ENCODE data around the gene RPL27.

The RPL27 gene

DNA sequence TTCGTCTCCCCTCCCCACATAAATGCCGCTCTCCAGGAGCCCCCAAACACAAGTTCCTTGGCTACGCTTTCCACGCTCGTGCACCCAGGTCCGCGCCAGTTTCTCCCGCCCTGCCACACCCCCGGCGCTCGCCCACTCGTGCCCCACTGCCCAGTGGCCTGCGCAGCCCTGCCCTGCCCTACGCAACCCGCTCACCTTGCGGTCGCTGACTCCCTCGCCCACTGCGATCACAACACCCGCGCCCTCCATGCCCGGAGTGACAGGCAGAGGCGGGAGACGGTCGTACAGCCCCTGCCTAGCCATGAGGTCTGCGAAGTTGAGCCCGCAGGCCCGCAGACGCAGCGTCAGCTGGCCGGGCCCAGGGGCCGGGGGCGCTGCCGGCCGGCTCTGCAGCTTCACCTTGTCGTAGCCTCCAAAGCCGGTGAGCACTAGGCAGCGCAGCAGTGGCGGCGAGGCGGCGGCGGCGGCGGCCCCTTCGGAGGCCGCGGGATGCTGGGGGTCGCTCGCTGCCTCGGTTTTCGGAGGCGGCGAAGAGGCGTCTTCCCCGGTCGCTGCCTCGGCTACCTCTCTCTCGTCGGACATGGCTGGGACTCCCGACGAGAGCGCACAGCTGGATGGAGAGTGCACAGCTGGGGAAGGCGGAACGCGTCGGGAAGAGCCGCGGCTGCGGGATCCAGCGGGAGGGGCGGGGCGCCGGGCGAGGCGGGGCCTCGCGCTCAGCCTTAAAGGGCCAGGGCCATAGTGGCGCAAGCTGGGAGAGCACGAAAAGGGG is 23.7 kb downstream of the RPL27 start, which contains the start of gene VAT1:
Gene VAT1, minus strand, starts transcription at position 645 of the 772 bp plus-strand sequence. Its CDS starts 63 bp downstream, at position 582.
- DNase-seq = peak; percentile 81

- DNase-seq = peak; percentile 96
These were observed 26.4 kb downstream of the RPL27 start, which contains the start of gene RND2 for GRCh38 chr17:43024407-43025289. RND2 (plus strand) TSS chr17:43025231; CDS start chr17:43025348, 117 bp downstream.

DNA sequence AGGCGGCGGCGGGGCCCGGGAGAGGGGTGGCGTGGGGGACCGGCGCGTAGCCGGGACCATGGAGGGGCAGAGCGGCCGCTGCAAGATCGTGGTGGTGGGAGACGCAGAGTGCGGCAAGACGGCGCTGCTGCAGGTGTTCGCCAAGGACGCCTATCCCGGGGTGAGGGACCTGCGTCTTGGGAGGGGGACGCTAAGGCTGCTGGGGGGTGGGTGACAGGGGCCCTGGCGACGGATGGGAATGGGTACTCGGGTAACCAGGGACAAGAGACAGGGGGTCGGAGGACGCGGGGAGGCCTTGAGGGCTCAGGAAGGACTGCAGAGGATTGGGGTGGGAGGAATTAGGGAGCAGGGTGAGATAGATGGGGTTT is 27.1 kb downstream of the RPL27 start:
- DNase-seq = no peak

DNA sequence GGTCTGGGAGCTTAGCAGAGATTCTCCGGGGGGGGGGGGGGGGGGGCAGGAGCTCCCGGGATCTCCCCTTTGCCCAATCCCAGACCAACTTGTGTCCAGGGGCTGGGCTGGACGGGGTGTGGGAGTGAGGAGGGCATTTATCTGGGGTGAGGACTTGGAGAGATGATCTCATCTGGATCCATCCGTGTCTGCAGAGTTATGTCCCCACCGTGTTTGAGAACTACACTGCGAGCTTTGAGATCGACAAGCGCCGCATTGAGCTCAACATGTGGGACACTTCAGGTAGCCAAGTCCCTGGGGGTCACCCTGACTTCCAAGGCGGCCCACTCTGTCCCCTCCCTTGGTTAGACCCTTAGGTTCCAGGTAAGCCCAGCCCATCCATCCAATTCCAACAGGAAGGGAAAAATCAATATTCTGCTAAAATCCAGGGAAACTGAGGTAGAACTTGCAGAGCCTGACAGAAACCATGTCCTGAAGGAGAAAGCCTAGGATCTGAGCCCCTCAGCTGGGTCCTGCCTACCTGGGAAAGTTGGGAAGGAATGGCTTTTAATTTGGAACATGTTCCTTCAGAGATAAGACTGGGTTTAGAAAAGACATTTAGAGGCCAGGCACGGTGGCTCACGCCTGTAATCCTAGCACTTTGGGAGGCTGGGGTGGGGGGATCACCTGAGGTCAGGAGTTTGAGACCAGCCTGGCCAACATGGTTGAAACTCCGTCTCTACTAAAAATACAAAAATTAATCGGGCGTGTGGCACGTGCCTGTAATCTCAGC is 27.7 kb downstream of the RPL27 start:
- no peak for DNase-seq

- DNase-seq = no peak
These were observed 28.4 kb downstream of the RPL27 start for GRCh38 chr17:43026595-43026994.

GRCh38 chr17:43027091-43028032 is 29.1 kb downstream of the RPL27 start:
- DNase-seq = no peak

GRCh38 chr17:43028221-43028861 is 30.1 kb downstream of the RPL27 start:
- no peak for DNase-seq

GRCh38 chr17:43030137-43030767 is 32.0 kb downstream of the RPL27 start:
- no peak for DNase-seq

- no peak for DNase-seq
These were observed 33.4 kb downstream of the RPL27 start for GRCh38 chr17:43031666-43032065.

DNA sequence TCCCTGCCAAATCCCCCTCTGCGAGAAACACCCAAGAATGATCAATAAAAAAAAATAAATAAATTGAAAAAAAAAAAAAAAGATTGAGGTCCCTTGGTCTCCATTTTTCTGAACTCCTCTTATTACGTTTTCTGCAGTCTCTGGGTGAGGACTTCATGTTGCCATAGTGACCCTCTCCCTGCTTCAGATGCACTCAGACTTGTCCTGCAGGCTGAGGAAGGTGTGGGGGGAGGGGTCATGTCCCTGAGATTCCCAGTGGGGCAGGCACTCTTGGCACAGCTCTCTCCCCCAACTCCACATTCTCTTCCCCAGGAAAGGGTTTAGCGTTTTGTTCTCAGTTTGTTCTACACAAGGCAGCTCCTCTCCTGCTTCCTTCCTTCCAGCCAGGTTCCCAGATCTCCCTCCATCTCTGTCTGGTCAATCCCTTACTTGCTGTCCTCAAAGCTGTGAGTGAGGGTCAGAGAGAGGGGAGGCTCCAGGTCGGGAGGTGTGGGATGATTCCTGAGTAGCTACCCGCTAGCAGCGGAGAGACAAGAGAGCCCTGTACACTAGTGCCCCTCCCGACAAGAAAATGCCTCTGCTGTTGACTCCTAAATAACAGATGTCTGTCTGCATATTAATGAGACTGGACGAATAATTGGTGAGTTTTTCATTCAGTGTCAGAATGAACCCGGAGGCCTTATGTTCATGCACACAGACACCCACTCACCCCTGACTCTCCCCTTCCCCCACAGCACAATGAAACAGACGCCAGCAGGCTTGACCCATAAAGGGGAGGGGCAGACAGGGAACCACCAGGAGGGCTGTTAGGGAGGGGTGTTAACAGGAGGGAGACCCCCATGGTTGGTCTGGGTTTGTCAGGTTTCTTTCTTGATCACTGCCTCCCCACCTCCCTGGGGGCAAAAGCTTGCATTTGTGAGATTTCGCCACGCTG is 36.0 kb downstream of the RPL27 start:
- DNase-seq = no peak

DNA sequence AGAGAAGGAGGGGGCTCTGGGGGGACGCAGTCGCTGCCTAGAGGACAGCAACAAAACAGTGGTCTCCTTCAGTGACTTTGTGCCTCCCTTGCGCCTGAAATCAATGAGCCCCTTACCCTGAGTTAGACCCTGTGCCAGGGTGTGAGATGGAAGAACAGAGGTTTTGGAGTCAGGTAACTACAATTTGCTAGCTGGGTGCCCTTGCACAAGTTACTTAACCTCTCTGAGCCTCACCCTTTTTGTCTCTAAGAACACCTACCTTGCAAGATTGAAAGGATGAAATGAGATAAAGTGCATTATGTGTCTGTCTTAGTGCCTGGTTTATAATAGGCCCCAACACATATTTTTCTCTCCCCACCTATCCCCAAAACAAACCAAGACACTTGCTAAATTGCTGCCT is 36.7 kb downstream of the RPL27 start:
- DNase-seq = no peak

GRCh38 chr17:43039646-43040045 is 41.4 kb downstream of the RPL27 start:
- no peak for DNase-seq

- no peak for DNase-seq
These were observed 42.4 kb downstream of the RPL27 start for GRCh38 chr17:43040655-43041054.

- no peak for DNase-seq
These were observed 43.9 kb downstream of the RPL27 start for GRCh38 chr17:43042025-43042628.

DNA sequence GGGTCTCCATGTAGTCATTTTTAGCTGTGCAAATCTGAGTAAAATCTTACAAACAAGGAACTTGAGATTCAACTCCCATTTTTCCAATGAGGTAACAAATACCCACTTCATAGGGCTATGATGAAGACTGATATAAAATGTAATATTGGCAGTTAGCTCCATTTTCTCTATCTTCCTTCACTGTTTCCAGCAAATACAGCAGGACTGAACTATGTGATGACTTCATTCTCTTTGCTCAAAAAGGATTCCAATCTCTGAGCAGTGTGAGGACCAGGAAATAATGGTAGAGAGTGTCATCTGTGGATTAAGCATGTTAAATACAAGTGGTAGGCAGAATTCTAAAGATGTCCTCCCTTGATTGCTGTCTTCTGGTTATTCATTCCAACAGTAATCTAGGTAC is 45.1 kb downstream of the RPL27 start:
- DNase-seq = no peak

DNA sequence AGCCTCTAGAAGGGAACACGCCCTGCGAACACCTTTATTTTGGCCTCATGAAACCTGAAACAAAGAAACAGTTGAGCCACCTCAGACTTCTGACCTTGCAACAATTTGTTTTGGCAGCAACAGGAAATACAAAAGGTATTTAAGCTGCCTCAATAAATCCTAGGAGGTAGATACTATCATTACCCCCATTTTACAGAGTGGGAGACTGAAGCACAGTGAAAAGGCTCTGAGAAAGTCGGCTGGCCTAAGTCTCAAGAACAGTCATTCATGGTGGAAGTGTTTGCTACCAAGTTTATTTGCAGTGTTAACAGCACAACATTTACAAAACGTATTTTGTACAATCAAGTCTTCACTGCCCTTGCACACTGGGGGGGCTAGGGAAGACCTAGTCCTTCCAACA is 45.8 kb downstream of the RPL27 start:
- no peak for DNase-seq

- no peak for DNase-seq
These were observed 53.8 kb downstream of the RPL27 start for GRCh38 chr17:43051969-43052368.
